ENCODE results near the gene SP1.
"Not testable (repeated sequence)": the region's sequence is repeated elsewhere in the genome, so short reads cannot be mapped to it uniquely, and the experiment has no call there.

The SP1 gene

DNA sequence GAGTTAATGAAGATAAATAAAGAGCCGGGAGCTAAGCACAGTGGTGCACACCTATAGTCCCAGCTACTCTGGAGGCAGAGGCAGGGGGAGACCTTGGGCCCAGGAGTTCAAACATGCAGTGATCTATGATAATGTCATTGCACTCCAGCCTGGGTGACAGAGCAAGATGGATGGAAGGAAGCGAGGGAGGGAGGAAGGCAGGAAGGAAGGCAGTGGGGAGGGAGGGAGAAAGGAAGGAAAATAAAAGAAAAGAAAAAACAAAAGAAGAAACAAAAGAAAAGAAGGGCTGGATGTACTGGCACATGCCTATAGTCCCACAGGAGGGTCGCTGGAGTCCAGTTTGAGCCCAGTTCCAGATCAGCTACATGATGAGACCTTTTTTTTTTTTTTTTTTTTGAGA, 24.9 kb upstream of the SP1 start:
- Histone ChIP-seq H3K9me3 (ENCODE audit: control insufficient read depth in 2 of 2, low read length in 2 of 2) (no peaks in the 10 kb centered on the region), H3K9ac (ENCODE audit: low read depth in 1 of 2, low read length in 2 of 2) (no peak overlapping the region), H3K36me3 (ENCODE audit: control insufficient read depth in 2 of 2, insufficient read depth in 2 of 2, low read length in 2 of 2) (no peaks in the 10 kb centered on the region), H3K27me3 (ENCODE audit: control insufficient read depth in 2 of 2, insufficient read depth in 2 of 2, low read length in 2 of 2) (no peaks in the 10 kb centered on the region), H3K27ac (ENCODE audit: low read depth in 2 of 2, low read length in 2 of 2) (no peak overlapping the region), H3K4me3 (ENCODE audit: low read length in 2 of 2) (no peak overlapping the region), H3K4me1 (ENCODE audit: control insufficient read depth in 2 of 2, insufficient read depth in 2 of 2, low read length in 2 of 2) (peaks cover 3 to 8% of the 10 kb centered on the region in 2 donors)

DNA sequence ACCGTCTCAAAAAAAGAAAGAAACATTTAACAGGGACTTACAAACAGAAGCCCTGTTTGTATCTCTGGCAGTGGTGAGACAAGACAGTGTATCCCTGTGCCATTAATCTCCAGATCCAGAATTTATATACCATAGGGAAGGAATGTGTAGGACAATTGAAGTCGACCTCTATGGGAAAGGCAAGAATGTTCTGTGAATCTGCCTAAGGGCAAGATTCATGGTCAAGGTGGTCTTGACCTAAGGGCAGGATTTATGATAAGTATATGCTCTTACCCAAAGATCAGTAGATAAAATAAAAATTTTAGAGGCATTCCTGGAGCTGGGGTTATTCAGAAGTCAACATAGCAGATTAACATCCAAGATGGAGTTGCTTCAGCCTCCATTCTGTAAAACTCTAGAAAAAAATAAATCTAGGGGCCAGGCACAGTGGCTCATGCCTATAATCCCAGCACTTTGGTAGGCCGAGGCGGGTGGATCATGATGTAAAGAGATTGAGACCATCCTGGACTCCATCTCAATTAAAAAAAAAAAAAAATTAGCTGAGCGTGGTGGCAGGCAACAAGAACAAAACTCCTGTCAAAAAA, 21.0 kb upstream of the SP1 start:
- H3K27me3 ChIP-seq (ENCODE audit: control insufficient read depth in 2 of 2, insufficient read depth in 2 of 2, low read length in 2 of 2) = no peaks in the 10 kb centered on the region
- no peak overlapping the region for H3K4me3 ChIP-seq (ENCODE audit: low read length in 2 of 2)
- no peak overlapping the region for H3K9ac ChIP-seq (ENCODE audit: low read depth in 1 of 2, low read length in 2 of 2)
- no peaks in the 10 kb centered on the region for H3K4me1 ChIP-seq (ENCODE audit: control insufficient read depth in 2 of 2, insufficient read depth in 2 of 2, low read length in 2 of 2)
- H3K36me3 ChIP-seq (ENCODE audit: control insufficient read depth in 2 of 2, insufficient read depth in 2 of 2, low read length in 2 of 2) = no peaks in the 10 kb centered on the region
- no peaks in the 10 kb centered on the region for H3K9me3 ChIP-seq (ENCODE audit: control insufficient read depth in 2 of 2, low read length in 2 of 2)
- H3K27ac ChIP-seq (ENCODE audit: low read depth in 2 of 2, low read length in 2 of 2) = no peak overlapping the region

DNA sequence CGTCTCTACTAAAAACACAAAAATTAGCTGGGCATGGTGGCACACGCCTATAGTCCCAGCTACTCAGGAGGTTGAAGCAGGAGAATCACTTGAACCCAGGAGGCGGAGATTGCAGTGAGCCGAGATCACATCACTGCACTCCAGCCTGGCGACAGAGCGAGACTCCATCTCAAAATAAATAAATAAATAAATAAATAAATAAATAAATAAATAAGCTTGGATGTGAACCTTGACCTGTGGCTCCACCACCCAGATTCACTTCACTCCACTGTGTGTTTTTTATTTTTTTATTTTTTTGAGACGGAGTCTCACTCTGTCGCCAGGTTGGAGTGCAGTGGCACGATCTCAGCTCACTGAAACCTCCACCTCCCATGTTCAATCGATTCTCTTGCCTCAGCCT, 18.3 kb upstream of the SP1 start:
- H3K9ac ChIP-seq (ENCODE audit: low read depth in 1 of 2, low read length in 2 of 2); H3K27me3 ChIP-seq (ENCODE audit: control insufficient read depth in 2 of 2, insufficient read depth in 2 of 2, low read length in 2 of 2); H3K9me3 ChIP-seq (ENCODE audit: control insufficient read depth in 2 of 2, low read length in 2 of 2); H3K36me3 ChIP-seq (ENCODE audit: control insufficient read depth in 2 of 2, insufficient read depth in 2 of 2, low read length in 2 of 2); H3K27ac ChIP-seq (ENCODE audit: low read depth in 2 of 2, low read length in 2 of 2); H3K4me3 ChIP-seq (ENCODE audit: low read length in 2 of 2); H3K4me1 ChIP-seq (ENCODE audit: control insufficient read depth in 2 of 2, insufficient read depth in 2 of 2, low read length in 2 of 2): not testable (repeated sequence)

DNA sequence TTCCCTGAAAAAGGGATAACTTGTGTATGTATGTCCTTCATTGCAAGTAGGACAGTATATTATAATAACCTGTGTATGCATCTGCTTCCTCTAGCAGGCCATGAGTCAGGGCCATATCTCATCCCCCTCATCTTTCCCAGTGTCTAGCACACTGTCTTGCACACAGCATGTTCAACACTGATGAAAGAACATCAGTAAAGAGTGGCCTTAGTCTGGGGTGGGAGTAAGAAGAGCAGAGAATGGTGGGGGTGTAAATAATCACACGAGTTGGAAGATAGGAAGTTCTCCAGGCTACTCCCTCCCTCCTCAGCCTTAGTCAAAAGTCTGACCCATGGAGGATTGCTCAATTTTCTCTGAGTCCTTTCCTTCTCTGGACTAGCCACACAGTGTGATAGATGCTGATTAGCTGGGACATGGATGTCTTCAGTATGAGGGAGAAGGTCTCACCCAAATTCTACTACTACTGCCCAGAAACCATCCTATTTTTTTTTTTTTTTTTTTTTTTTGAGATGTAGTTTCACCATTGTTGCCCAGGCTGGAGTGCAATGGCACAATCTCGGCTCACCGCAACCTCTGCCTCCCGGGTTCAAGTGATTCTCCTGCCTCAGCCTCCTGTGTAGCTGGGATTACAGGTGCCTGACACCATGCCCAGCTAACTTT, 14.6 kb upstream of the SP1 start:
- H3K9me3 ChIP-seq (ENCODE audit: control insufficient read depth in 2 of 2, low read length in 2 of 2) = no peaks in the 10 kb centered on the region
- H3K27me3 ChIP-seq (ENCODE audit: control insufficient read depth in 2 of 2, insufficient read depth in 2 of 2, low read length in 2 of 2) = no peaks in the 10 kb centered on the region

DNA sequence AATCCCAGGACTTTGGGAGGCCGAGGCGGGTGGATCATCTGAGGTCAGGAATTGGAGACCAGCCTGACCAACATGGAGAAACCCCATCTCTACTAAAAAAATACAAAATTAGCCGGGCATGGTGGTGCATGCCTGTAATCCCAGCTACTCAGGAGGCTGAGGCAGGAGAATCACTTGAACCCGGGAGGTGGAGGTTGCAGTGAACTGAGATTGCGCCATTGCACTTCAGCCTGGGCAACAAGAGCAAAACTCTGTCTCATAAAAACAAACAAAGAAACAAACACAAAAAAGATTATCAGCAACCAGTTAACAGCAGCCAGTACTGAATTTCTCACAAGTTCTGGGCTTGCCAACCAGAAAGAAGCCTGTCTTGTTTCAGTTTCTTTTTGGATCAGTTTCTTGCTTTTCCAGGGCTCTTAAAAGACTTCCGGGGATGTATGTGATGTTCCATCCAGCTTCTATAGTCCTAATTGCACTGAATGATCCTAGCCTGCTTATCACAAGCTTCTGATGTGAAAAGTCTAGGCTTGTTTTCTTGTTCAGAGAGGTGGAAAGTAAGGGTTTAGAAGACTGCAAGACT, 6.3 kb upstream of the SP1 start:
- Histone ChIP-seq H3K27ac (ENCODE audit: low read depth in 2 of 2, low read length in 2 of 2) (peak overlapping the region; percentile 74 to 77), H3K9ac (ENCODE audit: low read depth in 1 of 2, low read length in 2 of 2) (peak overlapping the region in 1 of 2 donors; percentile 47), H3K4me1 (ENCODE audit: control insufficient read depth in 2 of 2, insufficient read depth in 2 of 2, low read length in 2 of 2) (peaks cover 26 to 36% of the 10 kb centered on the region in 2 donors), H3K4me3 (ENCODE audit: low read length in 2 of 2) (peak overlapping the region in 1 of 2 donors; percentile 26)
- not testable (repeated sequence) for H3K9me3 ChIP-seq (ENCODE audit: control insufficient read depth in 2 of 2, low read length in 2 of 2); H3K27me3 ChIP-seq (ENCODE audit: control insufficient read depth in 2 of 2, insufficient read depth in 2 of 2, low read length in 2 of 2); H3K36me3 ChIP-seq (ENCODE audit: control insufficient read depth in 2 of 2, insufficient read depth in 2 of 2, low read length in 2 of 2)

More for the DNA sequence above, 14.6 kb upstream of the SP1 start:
- H3K4me3 ChIP-seq (ENCODE audit: low read length in 2 of 2) = no peak overlapping the region
- H3K27ac ChIP-seq (ENCODE audit: low read depth in 2 of 2, low read length in 2 of 2) = peak overlapping the region in 1 of 2 donors; percentile 4
- no peaks in the 10 kb centered on the region for H3K36me3 ChIP-seq (ENCODE audit: control insufficient read depth in 2 of 2, insufficient read depth in 2 of 2, low read length in 2 of 2)
- H3K9ac ChIP-seq (ENCODE audit: low read depth in 1 of 2, low read length in 2 of 2) = no peak overlapping the region
- H3K4me1 ChIP-seq (ENCODE audit: control insufficient read depth in 2 of 2, insufficient read depth in 2 of 2, low read length in 2 of 2) = peaks cover 9 to 11% of the 10 kb centered on the region in 2 donors

DNA sequence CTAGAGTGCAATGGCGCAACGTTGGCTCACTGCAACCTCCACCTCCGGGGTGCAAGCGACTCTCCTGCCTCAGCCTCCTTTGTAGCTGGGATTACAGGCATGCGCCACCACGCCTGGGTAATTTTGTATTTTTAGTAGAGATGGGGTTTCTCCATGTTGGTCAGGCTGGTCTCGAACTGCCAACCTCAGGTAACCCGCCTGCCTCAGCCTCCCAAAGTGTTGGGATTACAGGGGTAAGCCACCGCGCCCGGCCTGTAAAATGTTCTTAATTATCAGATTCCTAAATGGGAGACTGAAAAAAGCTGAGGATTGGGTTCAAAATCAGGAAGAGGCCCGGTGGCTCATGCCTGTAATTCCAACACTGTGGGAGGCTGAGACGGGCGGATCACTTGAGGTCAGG, 5.7 kb upstream of the SP1 start:
- not testable (repeated sequence) for H3K27me3 ChIP-seq (ENCODE audit: control insufficient read depth in 2 of 2, insufficient read depth in 2 of 2, low read length in 2 of 2); H3K36me3 ChIP-seq (ENCODE audit: control insufficient read depth in 2 of 2, insufficient read depth in 2 of 2, low read length in 2 of 2); H3K9ac ChIP-seq (ENCODE audit: low read depth in 1 of 2, low read length in 2 of 2); H3K4me3 ChIP-seq (ENCODE audit: low read length in 2 of 2); H3K9me3 ChIP-seq (ENCODE audit: control insufficient read depth in 2 of 2, low read length in 2 of 2)
- peaks cover 29 to 40% of the 10 kb centered on the region in 2 donors for H3K4me1 ChIP-seq (ENCODE audit: control insufficient read depth in 2 of 2, insufficient read depth in 2 of 2, low read length in 2 of 2)
- peak overlapping the region; percentile 74 to 77 for H3K27ac ChIP-seq (ENCODE audit: low read depth in 2 of 2, low read length in 2 of 2)

DNA sequence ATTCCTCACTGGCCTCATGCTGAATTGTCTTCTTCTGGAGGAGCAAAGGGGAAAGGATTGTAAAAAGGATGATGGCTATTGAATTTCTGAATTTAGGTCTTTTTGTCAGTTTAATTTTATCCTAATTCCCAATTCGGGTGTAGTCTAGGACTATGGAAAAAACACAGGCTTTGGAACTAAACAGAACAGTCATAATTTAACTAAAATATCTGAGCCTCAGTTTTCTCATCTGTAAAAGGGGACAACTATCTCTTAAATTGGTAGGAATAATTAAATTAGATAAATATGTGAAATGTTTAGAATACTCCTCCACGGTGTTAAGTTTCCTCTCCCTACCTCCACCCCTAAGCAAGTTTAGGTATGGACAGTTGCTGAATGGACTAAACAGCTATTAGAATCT, 3.2 kb upstream of the SP1 start:
- Histone ChIP-seq H3K36me3 (ENCODE audit: control insufficient read depth in 2 of 2, insufficient read depth in 2 of 2, low read length in 2 of 2) (peaks cover under 1 to 3% of the 10 kb centered on the region in 2 donors), H3K27me3 (ENCODE audit: control insufficient read depth in 2 of 2, insufficient read depth in 2 of 2, low read length in 2 of 2) (no peaks in the 10 kb centered on the region), H3K9ac (ENCODE audit: low read depth in 1 of 2, low read length in 2 of 2) (no peak overlapping the region), H3K27ac (ENCODE audit: low read depth in 2 of 2, low read length in 2 of 2) (no peak overlapping the region), H3K4me1 (ENCODE audit: control insufficient read depth in 2 of 2, insufficient read depth in 2 of 2, low read length in 2 of 2) (peaks cover 27 to 32% of the 10 kb centered on the region in 2 donors), H3K9me3 (ENCODE audit: control insufficient read depth in 2 of 2, low read length in 2 of 2) (no peaks in the 10 kb centered on the region), H3K4me3 (ENCODE audit: low read length in 2 of 2) (no peak overlapping the region)

DNA sequence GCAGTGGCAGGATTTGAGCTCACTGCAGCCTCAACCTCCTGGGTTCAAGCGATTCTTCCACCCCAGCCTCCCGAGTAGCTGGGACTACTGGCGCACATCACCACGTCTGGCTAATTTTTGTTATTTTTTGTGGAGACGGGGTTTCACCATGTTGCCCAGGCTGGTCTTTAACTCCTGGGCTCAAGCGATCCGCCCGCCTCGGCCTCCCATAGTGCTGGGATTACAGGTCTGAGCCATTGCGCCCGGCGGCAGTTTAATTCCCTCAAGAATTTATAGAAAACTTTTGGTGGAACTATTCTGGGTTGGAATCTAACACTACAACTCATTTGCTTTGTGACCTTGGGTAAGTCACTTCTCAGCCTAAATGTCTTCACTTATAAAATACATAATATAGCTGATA, 1.8 kb upstream of the SP1 start:
- no peaks in the 10 kb centered on the region for H3K27me3 ChIP-seq (ENCODE audit: control insufficient read depth in 2 of 2, insufficient read depth in 2 of 2, low read length in 2 of 2)
- peaks cover 33 to 38% of the 10 kb centered on the region in 2 donors for H3K4me1 ChIP-seq (ENCODE audit: control insufficient read depth in 2 of 2, insufficient read depth in 2 of 2, low read length in 2 of 2)
- H3K9ac ChIP-seq (ENCODE audit: low read depth in 1 of 2, low read length in 2 of 2) = peak overlapping the region; percentile 86 to 92
- H3K36me3 ChIP-seq (ENCODE audit: control insufficient read depth in 2 of 2, insufficient read depth in 2 of 2, low read length in 2 of 2) = peaks cover 15 to 18% of the 10 kb centered on the region in 2 donors
- peak overlapping the region; percentile 95 to 96 for H3K27ac ChIP-seq (ENCODE audit: low read depth in 2 of 2, low read length in 2 of 2)
- no peaks in the 10 kb centered on the region for H3K9me3 ChIP-seq (ENCODE audit: control insufficient read depth in 2 of 2, low read length in 2 of 2)
- no peak overlapping the region for H3K4me3 ChIP-seq (ENCODE audit: low read length in 2 of 2)

DNA sequence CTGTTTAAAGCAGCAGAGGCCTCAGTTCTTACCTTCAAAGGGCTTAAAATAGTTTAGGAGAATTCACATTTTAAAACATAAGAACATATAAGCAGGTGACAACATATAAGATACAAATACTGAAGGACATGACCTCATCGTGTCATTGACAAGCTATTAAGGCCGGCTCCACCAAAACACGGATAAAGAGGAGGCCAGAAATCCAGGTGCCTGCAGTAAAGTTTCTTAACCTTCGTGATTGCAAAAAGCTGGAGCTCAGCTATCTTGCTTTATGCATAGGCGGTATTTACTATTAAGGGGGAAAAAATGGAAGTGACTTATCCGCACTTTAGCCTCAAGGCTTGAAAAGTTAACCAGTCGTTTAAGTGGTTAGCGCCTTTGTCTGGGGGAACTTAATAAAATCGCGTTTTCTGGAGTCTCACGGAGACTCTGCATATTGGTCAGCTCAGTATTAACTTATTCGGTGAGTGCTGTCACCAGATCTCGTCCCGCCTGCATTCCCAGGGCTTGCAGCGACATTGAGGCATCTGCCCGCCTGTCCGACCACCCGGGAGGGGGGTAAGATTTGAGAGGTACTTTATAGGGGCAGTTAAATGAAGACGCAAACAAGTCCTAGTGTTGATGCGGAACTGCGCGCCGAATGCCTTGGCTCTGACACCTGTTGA, 1.1 kb upstream of the SP1 start:
- Histone ChIP-seq H3K4me3 (ENCODE audit: low read length in 2 of 2) (peak overlapping the region; percentile 84 to 90), H3K36me3 (ENCODE audit: control insufficient read depth in 2 of 2, insufficient read depth in 2 of 2, low read length in 2 of 2) (peaks cover 20 to 23% of the 10 kb centered on the region in 2 donors), H3K9me3 (ENCODE audit: control insufficient read depth in 2 of 2, low read length in 2 of 2) (no peaks in the 10 kb centered on the region), H3K27me3 (ENCODE audit: control insufficient read depth in 2 of 2, insufficient read depth in 2 of 2, low read length in 2 of 2) (no peaks in the 10 kb centered on the region), H3K9ac (ENCODE audit: low read depth in 1 of 2, low read length in 2 of 2) (peak overlapping the region; percentile 86 to 92), H3K4me1 (ENCODE audit: control insufficient read depth in 2 of 2, insufficient read depth in 2 of 2, low read length in 2 of 2) (peaks cover 37 to 38% of the 10 kb centered on the region in 2 donors), H3K27ac (ENCODE audit: low read depth in 2 of 2, low read length in 2 of 2) (peak overlapping the region; percentile 95 to 96)

Measured in mucosa of rectum (tissue), 2 donors.